Measurements from ENCODE around the gene METAP1.

DNA sequence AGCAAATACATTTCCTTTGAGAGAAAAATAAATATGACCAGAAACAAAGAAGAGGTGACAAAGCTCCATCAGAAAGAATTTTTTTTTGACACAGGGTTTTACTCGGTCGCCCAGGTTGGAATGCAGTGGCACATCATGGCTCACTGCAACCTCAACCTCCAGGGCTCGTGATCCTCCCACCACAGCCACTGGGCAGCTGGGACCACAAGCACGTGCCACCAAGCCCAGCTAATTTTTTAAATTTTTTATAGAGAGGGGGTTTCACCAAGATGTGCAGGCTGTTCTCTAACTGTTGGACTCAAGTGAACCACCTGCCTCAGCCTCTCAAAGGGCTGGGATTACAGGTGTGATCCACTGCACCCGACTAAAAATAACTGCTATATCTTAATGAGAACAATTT is 82.8 kb downstream of the METAP1 start:
- TF ChIP-seq, protein P1, sequence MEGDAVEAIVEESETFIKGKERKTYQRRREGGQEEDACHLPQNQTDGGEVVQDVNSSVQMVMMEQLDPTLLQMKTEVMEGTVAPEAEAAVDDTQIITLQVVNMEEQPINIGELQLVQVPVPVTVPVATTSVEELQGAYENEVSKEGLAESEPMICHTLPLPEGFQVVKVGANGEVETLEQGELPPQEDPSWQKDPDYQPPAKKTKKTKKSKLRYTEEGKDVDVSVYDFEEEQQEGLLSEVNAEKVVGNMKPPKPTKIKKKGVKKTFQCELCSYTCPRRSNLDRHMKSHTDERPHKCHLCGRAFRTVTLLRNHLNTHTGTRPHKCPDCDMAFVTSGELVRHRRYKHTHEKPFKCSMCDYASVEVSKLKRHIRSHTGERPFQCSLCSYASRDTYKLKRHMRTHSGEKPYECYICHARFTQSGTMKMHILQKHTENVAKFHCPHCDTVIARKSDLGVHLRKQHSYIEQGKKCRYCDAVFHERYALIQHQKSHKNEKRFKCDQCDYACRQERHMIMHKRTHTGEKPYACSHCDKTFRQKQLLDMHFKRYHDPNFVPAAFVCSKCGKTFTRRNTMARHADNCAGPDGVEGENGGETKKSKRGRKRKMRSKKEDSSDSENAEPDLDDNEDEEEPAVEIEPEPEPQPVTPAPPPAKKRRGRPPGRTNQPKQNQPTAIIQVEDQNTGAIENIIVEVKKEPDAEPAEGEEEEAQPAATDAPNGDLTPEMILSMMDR (IDR thresholded peaks at IDR 0.05) = no peak
- no peak for TF ChIP-seq POLR2A (IDR thresholded peaks at IDR 0.05)

Data from heart left ventricle (tissue), 13 donors.